Effector CD8-positive, alpha-beta T cell (primary cell): Measurements from ENCODE around the gene PDE3A.

ENCODE experiments used
- DNase-seq: peaks from one replicate; lab custom pipeline; 2025; lab: John Stamatoyannopoulos, UW

Gene PDE3A

GRCh38 chr12:20711846-20712245 is 343.5 kb downstream of the PDE3A start:
- DNase-seq: no peak

- no peak for DNase-seq
These were observed 347.7 kb downstream of the PDE3A start for GRCh38 chr12:20716037-20716436.

GRCh38 chr12:20716985-20717384 is 348.6 kb downstream of the PDE3A start:
- no peak for DNase-seq

GRCh38 chr12:20718294-20718693 is 350.0 kb downstream of the PDE3A start:
- DNase-seq: no peak

GRCh38 chr12:20722142-20722541 is 353.8 kb downstream of the PDE3A start:
- DNase-seq: no peak

GRCh38 chr12:20731274-20731673 is 362.9 kb downstream of the PDE3A start:
- no peak for DNase-seq
